ENCODE data around the gene TFDP1. TPM values are rescaled to one million over a fixed set of nuclear protein-coding genes. Genes with fewer than 3 reads are reported as not detected.

The TFDP1 gene
- total RNA-seq, 2 experiments from 2014 or later: 159 to 175 TPM

DNA sequence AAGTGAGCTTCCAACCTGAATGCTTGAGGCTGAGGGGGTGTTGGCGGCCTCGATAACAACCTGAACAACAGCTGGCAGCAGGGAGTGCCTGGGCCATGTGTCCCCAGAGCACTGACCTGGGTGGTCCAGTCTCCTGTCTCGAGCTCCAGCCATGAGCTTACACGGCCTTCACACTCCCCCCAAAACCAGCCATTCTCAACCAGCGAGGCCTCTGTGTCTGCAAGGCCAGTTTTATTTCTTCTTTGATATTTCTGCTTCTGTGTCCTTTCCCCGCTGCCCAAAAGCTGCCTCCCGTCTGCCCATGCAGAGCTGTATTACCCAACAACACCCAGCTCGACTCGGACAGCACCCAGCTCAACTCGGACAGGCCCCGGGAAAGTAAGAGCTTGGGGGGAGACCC, 32.5 kb upstream of the TFDP1 start:
- H3K27ac Mint-ChIP-seq: no peak overlapping the region
- peaks cover 2% of the 10 kb centered on the region for H3K36me3 Mint-ChIP-seq (ENCODE audit: low read depth)
- no peaks in the 10 kb centered on the region for H3K4me1 Mint-ChIP-seq
- CTCF ChIA-PET: interaction anchor here (0.9 kb wide), 1 partner anchor 39 kb away, joined by 3 read pairs; no protein-coding TSS in a partner anchor
- intact Hi-C loops (cut with DNase I, micrococcal nuclease): no loop called here
- POLR2A ChIA-PET: no interaction called here
- H3K27me3 Mint-ChIP-seq: no peaks in the 10 kb centered on the region
- H3K9me3 Mint-ChIP-seq (ENCODE audit: low read depth): no peaks in the 10 kb centered on the region
- no peak overlapping the region for H3K4me3 Mint-ChIP-seq
- DNase-seq (no peak), ATAC-seq (no peak)

DNA sequence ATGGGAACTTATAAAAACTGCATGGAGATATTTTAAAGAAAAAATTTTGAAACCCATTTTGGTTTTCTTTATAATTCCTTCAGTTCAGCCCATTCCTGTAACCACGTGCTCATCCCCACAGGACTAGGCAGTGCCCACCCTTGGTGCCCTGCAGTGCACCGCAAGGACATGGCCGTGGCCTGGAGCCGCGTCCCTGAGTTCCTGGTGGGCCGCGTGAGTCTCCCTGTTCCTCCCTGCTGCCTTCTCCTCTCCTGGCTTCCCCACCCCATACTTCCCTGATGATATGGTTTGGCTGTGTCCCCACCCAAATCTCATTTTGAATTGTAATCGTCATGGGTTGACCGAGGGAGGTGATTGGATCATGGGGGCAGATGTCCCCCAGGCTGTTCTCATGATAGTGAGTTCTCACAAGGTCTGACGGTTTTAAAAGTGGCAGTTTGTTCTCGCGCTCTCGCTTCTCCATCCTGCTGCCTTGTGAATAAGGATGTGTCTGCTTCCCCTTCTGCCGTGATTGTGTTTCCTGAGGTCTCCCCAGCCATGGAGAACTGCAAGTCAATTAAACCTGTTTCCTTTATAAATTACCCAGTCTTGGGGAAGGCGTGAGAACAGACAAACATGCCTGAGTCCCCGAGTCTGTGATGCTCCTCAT, 31.6 kb upstream of the TFDP1 start:
- H3K9me3 Mint-ChIP-seq (ENCODE audit: low read depth): no peaks in the 10 kb centered on the region
- H3K27ac Mint-ChIP-seq: no peak overlapping the region
- no peaks in the 10 kb centered on the region for H3K27me3 Mint-ChIP-seq
- intact Hi-C loops (cut with DNase I, micrococcal nuclease): no loop called here
- POLR2A ChIA-PET: no interaction called here
- peaks cover 2% of the 10 kb centered on the region for H3K36me3 Mint-ChIP-seq (ENCODE audit: low read depth)
- ATAC-seq (no peak), DNase-seq (no peak)
- H3K4me3 Mint-ChIP-seq: no peak overlapping the region
- CTCF ChIA-PET: no interaction called here
- no peaks in the 10 kb centered on the region for H3K4me1 Mint-ChIP-seq

- no peak for DNase-seq
- Mint-ChIP-seq H3K36me3 (ENCODE audit: low read depth) (peaks cover 2% of the 10 kb centered on the region), H3K27me3 (no peaks in the 10 kb centered on the region), H3K4me3 (no peak overlapping the region), H3K27ac (no peak overlapping the region), H3K9me3 (ENCODE audit: low read depth) (no peaks in the 10 kb centered on the region), H3K4me1 (no peaks in the 10 kb centered on the region)
- intact Hi-C loops (cut with DNase I, micrococcal nuclease): no loop called here
- no peak for ATAC-seq
- ChIA-PET CTCF (no interaction called here), POLR2A (no interaction called here)
These were observed 30.8 kb upstream of the TFDP1 start for GRCh38 chr13:113553511-113554332.

DNA sequence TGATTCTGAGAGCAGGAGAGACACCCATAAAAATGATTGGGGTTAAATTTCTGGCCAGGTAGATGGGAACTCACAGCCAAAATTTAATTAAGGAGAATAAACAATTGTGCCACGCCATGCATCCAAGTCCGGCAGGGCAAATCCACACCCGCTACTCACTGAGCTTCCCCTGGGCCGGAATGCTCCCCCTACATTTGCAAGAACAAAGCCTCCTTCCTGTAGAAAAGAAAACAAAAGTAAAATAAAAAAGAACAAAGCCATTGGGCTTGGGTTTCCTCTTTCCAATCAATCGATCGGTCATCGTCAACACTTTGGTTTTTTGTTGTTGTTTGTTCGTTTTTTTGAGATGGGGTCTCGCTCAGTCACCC, 30.2 kb upstream of the TFDP1 start:
- intact Hi-C loops (cut with DNase I, micrococcal nuclease): no loop called here
- CTCF ChIA-PET: no interaction called here
- no peaks in the 10 kb centered on the region for H3K9me3 Mint-ChIP-seq (ENCODE audit: low read depth)

DNA sequence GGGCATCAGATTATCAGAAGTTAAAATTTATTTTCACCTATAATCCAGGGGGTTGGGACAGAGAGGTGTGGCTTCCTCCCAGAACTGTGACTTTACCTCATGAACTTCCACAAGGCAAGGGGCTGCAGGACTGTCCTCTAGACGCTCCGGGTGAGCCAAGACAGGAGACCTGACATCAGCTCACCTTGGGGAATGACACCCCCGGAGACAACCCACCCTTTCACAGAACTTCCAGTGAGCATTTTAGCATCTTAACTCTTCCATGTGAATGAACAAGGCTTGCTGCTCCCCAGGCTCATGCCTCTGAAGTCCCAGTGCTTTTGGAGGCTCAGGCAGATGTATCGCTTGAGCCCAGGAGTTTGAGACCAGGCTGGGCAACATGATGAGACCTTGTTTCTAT, 29.4 kb upstream of the TFDP1 start:
- Mint-ChIP-seq H3K4me1 (no peaks in the 10 kb centered on the region), H3K4me3 (no peak overlapping the region), H3K9me3 (ENCODE audit: low read depth) (no peaks in the 10 kb centered on the region), H3K27me3 (no peaks in the 10 kb centered on the region), H3K36me3 (ENCODE audit: low read depth) (peaks cover 2% of the 10 kb centered on the region), H3K27ac (no peak overlapping the region)
- ChIA-PET POLR2A (no interaction called here), CTCF (no interaction called here)
- intact Hi-C loops (cut with DNase I, micrococcal nuclease): no loop called here
- DNase-seq (no peak), ATAC-seq (no peak)

More for the DNA sequence above, 30.2 kb upstream of the TFDP1 start:
- no peak overlapping the region for H3K4me3 Mint-ChIP-seq
- no peak for ATAC-seq
- no peak for DNase-seq
- H3K4me1 Mint-ChIP-seq: no peaks in the 10 kb centered on the region
- H3K27ac Mint-ChIP-seq: no peak overlapping the region
- H3K27me3 Mint-ChIP-seq: no peaks in the 10 kb centered on the region
- peaks cover 2% of the 10 kb centered on the region for H3K36me3 Mint-ChIP-seq (ENCODE audit: low read depth)
- POLR2A ChIA-PET: no interaction called here

- intact Hi-C loops (cut with DNase I, micrococcal nuclease): no loop called here
These were observed 27.5 kb upstream of the TFDP1 start for GRCh38 chr13:113557013-113557412.

GRCh38 chr13:113558461-113558860, 26.1 kb upstream of the TFDP1 start:
- ChIA-PET POLR2A (no interaction called here), CTCF (no interaction called here)
- no peak for DNase-seq
- Mint-ChIP-seq H3K27ac (no peak overlapping the region), H3K36me3 (ENCODE audit: low read depth) (no peaks in the 10 kb centered on the region), H3K4me3 (no peak overlapping the region), H3K27me3 (no peaks in the 10 kb centered on the region), H3K9me3 (ENCODE audit: low read depth) (no peaks in the 10 kb centered on the region), H3K4me1 (peaks cover 2% of the 10 kb centered on the region)
- intact Hi-C loops (cut with DNase I, micrococcal nuclease): no loop called here
- ATAC-seq: no peak

More at GRCh38 chr13:113557013-113557412, 27.5 kb upstream of the TFDP1 start:
- ATAC-seq (no peak), DNase-seq (no peak)
- Mint-ChIP-seq H3K36me3 (ENCODE audit: low read depth) (peaks cover 2% of the 10 kb centered on the region), H3K9me3 (ENCODE audit: low read depth) (no peaks in the 10 kb centered on the region), H3K27me3 (no peaks in the 10 kb centered on the region), H3K4me1 (no peaks in the 10 kb centered on the region), H3K4me3 (no peak overlapping the region), H3K27ac (no peak overlapping the region)
- POLR2A ChIA-PET: interaction anchor here (0.6 kb wide), 1 partner anchor 839 kb away, joined by 6 read pairs; no protein-coding TSS in a partner anchor
- CTCF ChIA-PET: no interaction called here

- H3K36me3 Mint-ChIP-seq (ENCODE audit: low read depth): no peaks in the 10 kb centered on the region
- no peaks in the 10 kb centered on the region for H3K9me3 Mint-ChIP-seq (ENCODE audit: low read depth)
- intact Hi-C loops (cut with DNase I, micrococcal nuclease): no loop called here
- ChIA-PET CTCF (no interaction called here), POLR2A (no interaction called here)
- H3K27me3 Mint-ChIP-seq: no peaks in the 10 kb centered on the region
- H3K27ac Mint-ChIP-seq: no peak overlapping the region
- ATAC-seq: no peak
- peaks cover 2% of the 10 kb centered on the region for H3K4me1 Mint-ChIP-seq
- DNase-seq: no peak
- no peak overlapping the region for H3K4me3 Mint-ChIP-seq
These were observed 25.5 kb upstream of the TFDP1 start for GRCh38 chr13:113559061-113559460.

- peaks cover 2% of the 10 kb centered on the region for H3K4me1 Mint-ChIP-seq
- no peak overlapping the region for H3K4me3 Mint-ChIP-seq
- POLR2A ChIA-PET: no interaction called here
- DNase-seq (no peak), ATAC-seq (no peak)
- H3K36me3 Mint-ChIP-seq (ENCODE audit: low read depth): no peaks in the 10 kb centered on the region
- H3K27me3 Mint-ChIP-seq: no peaks in the 10 kb centered on the region
- CTCF ChIA-PET: no interaction called here
- intact Hi-C loops (cut with DNase I, micrococcal nuclease): loop anchor here in 1 of 2 experiments (5.0 kb wide), 1 partner anchor 103 kb away; no protein-coding TSS in a partner anchor
- no peak overlapping the region for H3K27ac Mint-ChIP-seq
- no peaks in the 10 kb centered on the region for H3K9me3 Mint-ChIP-seq (ENCODE audit: low read depth)
These were observed 24.5 kb upstream of the TFDP1 start for GRCh38 chr13:113559901-113560644.

GRCh38 chr13:113560645-113561416, 23.7 kb upstream of the TFDP1 start:
- H3K4me1 Mint-ChIP-seq: peaks cover 2% of the 10 kb centered on the region
- H3K9me3 Mint-ChIP-seq (ENCODE audit: low read depth): no peaks in the 10 kb centered on the region
- no peak overlapping the region for H3K4me3 Mint-ChIP-seq
- DNase-seq (no peak), ATAC-seq (no peak)
- H3K36me3 Mint-ChIP-seq (ENCODE audit: low read depth): no peaks in the 10 kb centered on the region
- H3K27me3 Mint-ChIP-seq: no peaks in the 10 kb centered on the region
- intact Hi-C loops (cut with DNase I, micrococcal nuclease): loop anchor here in 1 of 2 experiments (5.0 kb wide), 1 partner anchor 104 kb away; no protein-coding TSS in a partner anchor
- CTCF ChIA-PET: interaction anchor here (0.6 kb wide), 1 partner anchor 618 kb away, joined by 3 read pairs; no protein-coding TSS in a partner anchor
- POLR2A ChIA-PET: no interaction called here
- H3K27ac Mint-ChIP-seq: no peak overlapping the region

GRCh38 chr13:113561417-113562084, 23.0 kb upstream of the TFDP1 start:
- H3K27me3 Mint-ChIP-seq: no peaks in the 10 kb centered on the region
- intact Hi-C loops (cut with DNase I, micrococcal nuclease): loop anchor here in 1 of 2 experiments (2.0 to 5.0 kb wide), 3 partner anchors 104 to 619 kb away; no protein-coding TSS in a partner anchor
- POLR2A ChIA-PET: no interaction called here
- ATAC-seq (no peak), DNase-seq (no peak)
- no peak overlapping the region for H3K27ac Mint-ChIP-seq
- no peak overlapping the region for H3K4me3 Mint-ChIP-seq
- CTCF ChIA-PET: interaction anchor here (0.5 to 1.6 kb wide), 6 partner anchors 12 to 619 kb away, joined by 3 to 7 read pairs (median 3); no protein-coding TSS in a partner anchor
- no peaks in the 10 kb centered on the region for H3K9me3 Mint-ChIP-seq (ENCODE audit: low read depth)
- H3K36me3 Mint-ChIP-seq (ENCODE audit: low read depth): no peaks in the 10 kb centered on the region
- H3K4me1 Mint-ChIP-seq: peaks cover 2% of the 10 kb centered on the region
